C1 segment of cervical spinal cord (tissue), 14 donors: ENCODE data around the gene SLC39A11.
"Not testable (repeated sequence)": the region's sequence is repeated elsewhere in the genome, so short reads cannot be mapped to it uniquely, and the experiment has no call there.

ENCODE experiments used
- DNase-seq, 14 donors: peaks; one replicate each; lab custom pipeline; 2025; lab: John Stamatoyannopoulos, UW

SLC39A11 gene

GRCh38 chr17:73111386-73111785 lies 18.9 kb upstream of the SLC39A11 start:
- no peak for DNase-seq

- DNase-seq = no peak
Measured at GRCh38 chr17:73107191-73107590, 14.7 kb upstream of the SLC39A11 start.

- DNase-seq = no peak
Measured at GRCh38 chr17:73105431-73105830, 12.9 kb upstream of the SLC39A11 start.

- no peak for DNase-seq
Measured at GRCh38 chr17:73104450-73104849, 12.0 kb upstream of the SLC39A11 start.

- no peak for DNase-seq
Measured at GRCh38 chr17:73103641-73104335, 11.3 kb upstream of the SLC39A11 start.

GRCh38 chr17:73101031-73101430 lies 8.5 kb upstream of the SLC39A11 start:
- peak in 1 of 14 donors; percentile 73 for DNase-seq

GRCh38 chr17:73100363-73100762 lies 7.9 kb upstream of the SLC39A11 start:
- no peak for DNase-seq

GRCh38 chr17:73099511-73099910 lies 7.0 kb upstream of the SLC39A11 start:
- DNase-seq = peak in 3 of 14 donors; percentile 13 to 95 (median 22)

- DNase-seq = no peak
Measured at GRCh38 chr17:73098919-73099318, 6.4 kb upstream of the SLC39A11 start.

- not testable (repeated sequence) for DNase-seq
Measured at GRCh38 chr17:73097973-73098765, 5.7 kb upstream of the SLC39A11 start.

- no peak for DNase-seq
Measured at GRCh38 chr17:73096866-73097265, 4.4 kb upstream of the SLC39A11 start.

- DNase-seq = no peak
Measured at GRCh38 chr17:73096211-73096610, 3.7 kb upstream of the SLC39A11 start.

- no peak for DNase-seq
Measured at GRCh38 chr17:73093286-73093685, 798 bp upstream of the SLC39A11 start.

GRCh38 chr17:73091770-73092522 lies 542 bp downstream of the SLC39A11 start:
- peak in 6 of 14 donors; percentile 20 to 64 (median 50) for DNase-seq

- DNase-seq = peak in 1 of 14 donors; percentile 49
Measured at GRCh38 chr17:73091410-73091769, 1.1 kb downstream of the SLC39A11 start.

GRCh38 chr17:73090396-73091202 lies 1.9 kb downstream of the SLC39A11 start:
- peak in 4 of 14 donors; percentile 16 to 50 (median 38) for DNase-seq

GRCh38 chr17:73089322-73090317 lies 2.9 kb downstream of the SLC39A11 start:
- peak in 13 of 14 donors; percentile 24 to 91 (median 76) for DNase-seq

GRCh38 chr17:73088561-73088960 lies 3.9 kb downstream of the SLC39A11 start:
- peak in 1 of 14 donors; percentile 8 for DNase-seq

GRCh38 chr17:73083432-73083831 lies 9.1 kb downstream of the SLC39A11 start:
- no peak for DNase-seq

- DNase-seq = no peak
Measured at GRCh38 chr17:73074566-73074965, 17.9 kb downstream of the SLC39A11 start.
